MM.1S (cell line): ENCODE results near the gene TUBGCP6.

Source experiments
- CTCF ChIP-seq: fragments of 300-600 bp; sonication (generic); IDR thresholded peaks from 2 replicates; pipeline ENCODE4 v1.5.1; 2016; ENCODE audit warnings: antibody characterized with exemption, low read length, mixed read lengths
- EZH2phosphoT487 ChIP-seq: fragments of 300-600 bp; sonication (generic); IDR thresholded peaks from 2 replicates; pipeline ENCODE4 v1.6.1; 2018; ENCODE audit warnings: antibody characterized with exemption, low read length

GRCh38 chr22:50280708-50281383 lies 36.0 kb upstream of the TUBGCP6 start:
- TF ChIP-seq EZH2phosphoT487 (no peak), CTCF (no peak)
